ENCODE results near the gene CENPN. TPM values are rescaled to one million over a fixed set of nuclear protein-coding genes. Genes with fewer than 3 reads are reported as not detected.

The CENPN gene
- total RNA-seq, 2 experiments from 2014 or later = 8.7 to 9.7 TPM

GRCh38 chr16:80973991-80974390, 33.0 kb upstream of the CENPN start:
- Mint-ChIP-seq H3K27me3 (no peaks in the 10 kb centered on the region), H3K27ac (no peak overlapping the region), H3K9me3 (no peaks in the 10 kb centered on the region), H3K4me1 (ENCODE audit: low read depth) (no peaks in the 10 kb centered on the region), H3K4me3 (no peak overlapping the region), H3K36me3 (ENCODE audit: low read depth) (peaks cover 61% of the 10 kb centered on the region)
- ChIA-PET CTCF (no interaction called here), POLR2A (interaction anchor here (1.3 kb wide), 1 partner anchor 33 kb away, joined by 4 read pairs; the partner anchor contains the start of genes CENPN and CMC2)
- TF ChIP-seq CTCF (IDR thresholded peaks at IDR 0.05) = no peak
- H3K27ac ChIP-seq (ENCODE audit: low read depth in 1 of 2, low read length in 2 of 2) = no peak overlapping the region
- H3K4me1 ChIP-seq (ENCODE audit: insufficient read depth, low read length) = no peaks in the 10 kb centered on the region
- intact Hi-C loops (cut with DNase I, micrococcal nuclease) = no loop called here
- peaks cover 38% of the 10 kb centered on the region for H3K36me3 ChIP-seq (ENCODE audit: insufficient read depth, low read length)
- no peaks in the 10 kb centered on the region for H3K9me3 ChIP-seq (ENCODE audit: control insufficient read depth in 1 of 2, insufficient read depth in 1 of 2, low read length in 2 of 2)
- no peak overlapping the region for H3K4me3 ChIP-seq (ENCODE audit: low read length)
- ATAC-seq (ENCODE audit: poor library complexity) (no peak), DNase-seq (no peak)
- no peaks in the 10 kb centered on the region for H3K27me3 ChIP-seq (ENCODE audit: control insufficient read depth in 1 of 2, insufficient read depth in 2 of 2, low read length in 2 of 2)

GRCh38 chr16:80974649-80975376, 32.2 kb upstream of the CENPN start:
- no peaks in the 10 kb centered on the region for H3K4me1 Mint-ChIP-seq (ENCODE audit: low read depth)
- H3K4me3 Mint-ChIP-seq = no peak overlapping the region
- ChIA-PET POLR2A (interaction anchor here (1.3 kb wide), 1 partner anchor 32 kb away, joined by 4 read pairs; the partner anchor contains the start of genes CENPN and CMC2), CTCF (interaction anchor here (0.6 kb wide), 1 partner anchor 11 kb away, joined by 3 read pairs; no protein-coding TSS in a partner anchor)
- H3K27me3 ChIP-seq (ENCODE audit: control insufficient read depth in 1 of 2, insufficient read depth in 2 of 2, low read length in 2 of 2) = no peaks in the 10 kb centered on the region
- no peak overlapping the region for H3K27ac Mint-ChIP-seq
- no peaks in the 10 kb centered on the region for H3K4me1 ChIP-seq (ENCODE audit: insufficient read depth, low read length)
- DNase-seq = no peak
- intact Hi-C loops (cut with DNase I, micrococcal nuclease) = no loop called here
- H3K9me3 ChIP-seq (ENCODE audit: control insufficient read depth in 1 of 2, insufficient read depth in 1 of 2, low read length in 2 of 2) = no peaks in the 10 kb centered on the region
- no peak overlapping the region for H3K4me3 ChIP-seq (ENCODE audit: low read length)
- peaks cover 64% of the 10 kb centered on the region for H3K36me3 Mint-ChIP-seq (ENCODE audit: low read depth)
- TF ChIP-seq CTCF (IDR thresholded peaks at IDR 0.05) = no peak
- no peak for ATAC-seq (ENCODE audit: poor library complexity)
- peaks cover 37% of the 10 kb centered on the region for H3K36me3 ChIP-seq (ENCODE audit: insufficient read depth, low read length)
- no peaks in the 10 kb centered on the region for H3K27me3 Mint-ChIP-seq
- H3K27ac ChIP-seq (ENCODE audit: low read depth in 1 of 2, low read length in 2 of 2) = no peak overlapping the region
- H3K9me3 Mint-ChIP-seq = no peaks in the 10 kb centered on the region

- no peak overlapping the region for H3K27ac Mint-ChIP-seq
- no peaks in the 10 kb centered on the region for H3K27me3 Mint-ChIP-seq
- H3K4me1 ChIP-seq (ENCODE audit: insufficient read depth, low read length) = no peaks in the 10 kb centered on the region
- no peaks in the 10 kb centered on the region for H3K9me3 ChIP-seq (ENCODE audit: control insufficient read depth in 1 of 2, insufficient read depth in 1 of 2, low read length in 2 of 2)
- no peak overlapping the region for H3K27ac ChIP-seq (ENCODE audit: low read depth in 1 of 2, low read length in 2 of 2)
- no peaks in the 10 kb centered on the region for H3K27me3 ChIP-seq (ENCODE audit: control insufficient read depth in 1 of 2, insufficient read depth in 2 of 2, low read length in 2 of 2)
- H3K9me3 Mint-ChIP-seq = no peaks in the 10 kb centered on the region
- H3K4me1 Mint-ChIP-seq (ENCODE audit: low read depth) = peaks cover 5% of the 10 kb centered on the region
- intact Hi-C loops (cut with DNase I, micrococcal nuclease) = no loop called here
- CTCF ChIA-PET = no interaction called here
- DNase-seq (no peak), ATAC-seq (ENCODE audit: poor library complexity) (no peak)
- no peak for TF ChIP-seq CTCF (IDR thresholded peaks at IDR 0.05)
- H3K36me3 ChIP-seq (ENCODE audit: insufficient read depth, low read length) = peaks cover 40% of the 10 kb centered on the region
- no peak overlapping the region for H3K4me3 Mint-ChIP-seq
- peaks cover 75% of the 10 kb centered on the region for H3K36me3 Mint-ChIP-seq (ENCODE audit: low read depth)
- POLR2A ChIA-PET = no interaction called here
- no peak overlapping the region for H3K4me3 ChIP-seq (ENCODE audit: low read length)
Measured at GRCh38 chr16:80976946-80977345, 30.1 kb upstream of the CENPN start.

All from CD4-positive, alpha-beta T cell (primary cell).